HG03571 (cell line): ENCODE measurements around the gene DHRS3.

Source experiments
- ATAC-seq: cut with Tn5 transposase; IDR thresholded peaks from one replicate; pipeline ENCODE4 v1.9.1; 2021; ENCODE audit not compliant: unreplicated experiment

Gene DHRS3

GRCh38 chr1:12640237-12640957 is 22.4 kb upstream of the DHRS3 start:
- no peak for ATAC-seq

- no peak for ATAC-seq
These were observed 19.7 kb upstream of the DHRS3 start for GRCh38 chr1:12637693-12638092.

- no peak for ATAC-seq
These were observed 18.3 kb upstream of the DHRS3 start for GRCh38 chr1:12636098-12636950.

DNA sequence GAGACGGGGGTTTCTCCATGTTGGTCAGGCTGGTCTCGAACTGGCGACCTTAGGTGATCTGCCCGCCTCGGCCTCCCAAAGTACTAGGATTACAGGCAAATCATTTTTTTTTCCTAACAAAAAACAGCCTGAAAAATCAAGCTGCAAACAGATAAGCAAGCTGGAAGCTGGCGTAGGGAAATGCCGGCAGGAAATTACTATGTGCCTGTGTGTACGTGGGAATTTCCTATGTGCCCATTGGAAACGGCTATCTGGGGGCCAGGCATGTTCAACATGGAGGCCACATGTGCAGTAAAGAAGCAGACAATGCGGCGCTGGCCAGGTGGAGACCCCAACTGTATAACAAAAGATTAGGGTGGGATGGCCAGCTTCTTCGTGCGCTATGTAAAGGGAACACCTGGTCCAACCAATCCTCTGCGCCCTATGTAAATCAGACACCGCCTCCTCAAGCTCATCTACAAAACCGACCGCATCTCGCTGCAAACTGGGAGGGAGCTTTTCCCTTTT is 16.7 kb upstream of the DHRS3 start:
- no peak for ATAC-seq

DNA sequence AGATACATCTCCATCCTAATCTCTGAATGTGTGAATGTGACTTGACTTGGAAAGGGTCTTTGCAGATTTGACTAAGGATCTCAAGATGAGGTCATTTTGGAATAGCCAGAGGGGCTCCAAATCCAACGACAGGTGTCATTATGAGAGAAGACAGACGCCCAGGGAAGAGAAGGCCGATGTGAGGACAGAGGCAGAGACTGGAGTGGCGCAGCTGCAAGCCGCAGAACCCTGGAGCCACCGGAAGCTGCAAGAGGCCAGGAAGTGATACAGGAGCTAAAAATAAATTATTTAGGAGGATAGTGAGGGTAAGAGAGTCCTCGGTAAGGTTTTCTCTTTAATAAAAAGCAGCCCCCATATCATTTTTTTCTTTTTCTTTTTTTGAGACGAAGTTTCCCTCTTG is 16.1 kb upstream of the DHRS3 start:
- no peak for ATAC-seq

GRCh38 chr1:12631571-12631970 is 13.6 kb upstream of the DHRS3 start:
- ATAC-seq, result no peak

GRCh38 chr1:12630946-12631530 is 13.0 kb upstream of the DHRS3 start:
- no peak for ATAC-seq

DNA sequence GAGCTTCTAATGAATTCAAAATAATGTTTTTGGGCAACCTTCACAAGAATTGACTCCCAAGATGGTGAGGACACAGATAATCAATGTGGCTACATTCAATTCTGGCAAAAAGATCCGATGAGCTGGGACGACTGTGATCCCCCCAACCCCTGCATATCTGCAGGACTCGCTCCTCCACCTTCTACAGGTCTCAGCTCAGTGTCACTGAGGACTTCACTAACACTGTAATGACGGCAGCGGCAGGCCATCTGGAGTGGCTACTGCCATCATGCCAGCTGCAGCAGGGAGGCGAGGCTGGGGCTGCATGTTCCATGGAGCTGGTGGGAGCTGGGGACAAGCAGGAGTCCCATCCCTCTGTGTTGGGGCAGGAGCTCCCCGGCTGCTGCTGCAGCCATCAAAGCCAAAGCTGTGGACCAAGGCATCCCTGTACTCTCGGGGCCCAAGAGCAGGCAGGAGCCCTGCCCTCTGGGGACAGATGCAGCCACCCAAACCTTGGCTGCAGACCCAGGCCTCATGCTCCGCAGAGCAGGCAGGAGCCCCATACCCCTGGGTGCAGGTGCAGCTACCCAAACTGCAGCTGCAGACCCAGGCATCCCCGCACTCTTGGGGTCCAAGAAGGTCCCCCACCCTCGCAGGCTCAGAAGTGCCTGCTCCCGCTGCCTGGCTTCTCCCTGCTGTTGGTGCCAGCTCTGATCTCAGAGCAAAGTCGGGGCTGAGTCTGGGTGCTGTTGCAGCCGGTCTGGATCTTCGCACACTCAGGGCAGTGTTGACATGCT is 12.2 kb upstream of the DHRS3 start:
- ATAC-seq, result no peak

DNA sequence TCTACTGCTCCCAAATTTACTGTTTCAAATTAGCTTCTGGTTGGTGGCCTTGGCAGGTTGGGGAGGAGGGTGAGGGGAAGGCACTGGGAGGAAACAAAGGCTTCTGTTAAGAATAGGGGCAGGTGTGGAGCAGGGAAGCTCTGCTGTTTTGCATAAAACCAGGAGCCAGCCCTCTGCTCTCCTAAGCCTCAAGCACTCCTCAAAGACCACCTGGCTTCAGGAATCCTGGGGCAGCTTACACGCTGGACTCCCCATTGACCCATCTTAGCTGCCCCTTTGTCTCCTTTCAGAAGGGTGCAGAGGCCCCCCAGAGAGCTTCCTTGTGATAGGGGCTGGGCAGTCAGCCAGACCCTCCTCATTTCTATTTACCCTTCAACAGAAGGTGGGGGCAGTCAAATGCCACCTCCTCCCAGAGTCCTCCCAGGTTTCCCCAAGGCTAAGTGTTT is 11.5 kb upstream of the DHRS3 start:
- no peak for ATAC-seq

DNA sequence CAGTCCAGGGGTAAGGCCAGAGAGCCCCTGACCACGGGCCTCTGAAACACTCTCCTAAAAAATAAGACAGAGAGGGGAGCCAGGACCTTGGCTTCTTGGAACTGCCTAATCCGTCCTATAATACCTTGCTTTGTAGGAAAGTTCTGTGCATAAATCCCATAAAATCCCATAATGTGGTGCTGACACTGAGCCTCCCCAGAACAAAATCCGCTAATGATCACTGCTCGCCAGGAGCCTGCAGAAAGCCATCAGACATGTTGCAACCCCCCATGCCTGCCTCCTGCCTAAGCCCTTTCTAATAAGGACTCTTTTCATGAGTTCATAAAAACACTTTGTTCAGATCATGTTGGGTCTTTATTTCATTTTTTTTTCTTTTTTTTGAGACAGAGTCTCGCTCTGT is 9.3 kb upstream of the DHRS3 start:
- ATAC-seq, result no peak

DNA sequence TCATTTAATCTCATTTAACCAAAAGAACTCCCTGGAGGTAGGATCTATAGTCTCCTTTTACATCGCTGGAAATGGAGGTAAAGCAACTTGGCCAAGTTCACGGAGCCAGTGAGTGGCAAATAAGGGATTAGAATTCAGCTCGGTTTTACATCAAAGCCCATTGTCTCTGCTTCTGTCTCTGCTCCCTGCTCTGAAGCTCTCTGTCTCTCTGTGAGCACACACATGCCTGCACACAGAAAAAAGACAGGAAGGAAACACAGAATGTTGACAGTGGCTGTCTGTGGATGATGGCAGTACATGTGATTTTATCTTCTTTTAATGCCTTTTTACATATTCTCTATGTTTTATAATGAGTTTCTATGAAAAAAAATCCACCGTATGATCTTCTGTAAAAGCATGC is 8.9 kb upstream of the DHRS3 start:
- no peak for ATAC-seq

GRCh38 chr1:12625276-12625675 is 7.3 kb upstream of the DHRS3 start:
- no peak for ATAC-seq

DNA sequence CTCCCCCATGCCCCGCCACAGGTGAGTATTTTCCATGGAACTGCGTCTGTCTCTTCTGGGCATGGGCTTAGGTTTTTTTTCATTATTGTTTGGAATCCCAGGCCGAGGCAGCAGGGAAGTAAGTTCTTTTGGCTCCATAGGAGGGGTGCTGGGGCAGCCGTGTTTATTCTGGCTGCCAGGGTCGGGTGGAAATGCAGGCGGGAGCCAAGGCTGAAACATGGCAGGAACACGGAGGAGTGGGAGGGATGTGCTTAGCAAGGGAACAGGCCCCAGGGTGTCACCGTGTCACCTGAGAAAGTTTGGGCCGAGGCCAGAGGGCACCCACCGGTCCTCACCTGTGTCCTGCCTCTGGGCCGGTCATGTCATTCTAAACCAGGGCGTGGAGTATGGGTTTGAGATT is 4.5 kb upstream of the DHRS3 start:
- ATAC-seq, result no peak

DNA sequence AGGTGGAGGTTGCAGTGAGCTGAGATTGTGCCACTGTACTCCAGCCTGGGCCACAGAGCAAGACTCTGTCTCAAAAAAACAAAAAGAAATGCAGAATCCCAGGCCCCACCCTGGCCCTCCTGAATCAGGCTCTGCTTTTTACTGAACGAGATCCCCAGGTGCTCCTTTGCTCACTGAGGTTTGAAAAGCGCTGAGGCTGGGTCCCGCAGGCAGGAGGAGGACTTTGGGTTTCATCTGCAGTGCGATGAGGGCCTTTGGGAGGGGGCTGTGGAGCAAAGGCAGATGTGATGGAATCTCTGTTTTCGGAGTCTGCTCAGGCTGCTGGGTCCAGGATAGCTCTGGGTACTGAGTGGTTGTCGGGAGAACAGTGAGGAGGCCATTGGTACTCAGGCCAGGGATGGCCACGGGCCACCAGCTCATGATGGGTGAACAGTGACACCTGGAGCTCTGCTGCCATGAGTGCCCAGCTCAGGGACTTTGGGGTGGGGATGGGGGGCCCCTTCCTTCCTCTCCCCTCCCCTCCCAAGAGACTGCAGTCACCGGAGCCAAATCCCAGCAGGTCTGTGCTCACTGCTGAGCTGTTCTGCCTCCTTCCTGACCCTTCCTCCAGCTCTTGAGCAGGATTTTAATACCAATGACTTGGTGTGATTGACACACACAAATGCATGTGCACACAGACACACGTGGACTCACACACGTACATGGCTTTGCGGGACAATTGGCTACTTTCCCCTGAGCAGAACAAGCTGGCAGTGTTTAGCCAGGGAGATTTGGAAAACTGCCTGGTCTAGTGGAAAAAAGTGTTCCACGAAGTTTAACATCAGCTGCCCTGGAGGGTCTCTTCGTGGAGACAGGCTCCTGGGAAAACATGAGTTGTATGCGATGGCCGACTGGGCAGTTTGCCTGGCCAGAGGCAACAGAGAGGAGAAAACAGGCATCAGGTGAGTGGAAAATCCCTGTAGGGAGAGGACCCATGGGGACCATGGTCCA is 3.6 kb upstream of the DHRS3 start:
- no peak for ATAC-seq

GRCh38 chr1:12620931-12621330 is 2.9 kb upstream of the DHRS3 start:
- ATAC-seq, result no peak

DNA sequence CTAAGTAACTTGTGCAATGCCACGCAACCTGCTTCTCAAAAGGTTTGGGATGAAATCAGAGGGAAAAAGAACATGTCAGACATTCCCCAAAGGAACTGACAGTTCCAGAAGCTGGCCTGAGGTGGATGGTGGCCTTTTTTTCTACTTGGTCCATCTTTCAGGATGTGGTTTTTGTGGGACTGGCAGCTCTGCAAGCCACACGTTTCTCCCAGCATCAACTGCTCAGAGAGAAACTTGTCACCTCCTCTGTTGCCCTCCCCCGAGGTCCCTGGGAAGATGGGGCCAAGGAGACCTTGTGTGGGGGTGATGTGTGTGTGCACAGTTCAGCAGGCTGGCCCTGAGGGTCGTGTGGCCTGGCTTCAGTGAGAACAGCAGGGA is 2.5 kb upstream of the DHRS3 start:
- ATAC-seq, result no peak

GRCh38 chr1:12619792-12620487 is 1.9 kb upstream of the DHRS3 start:
- peak; percentile 46 for ATAC-seq

DNA sequence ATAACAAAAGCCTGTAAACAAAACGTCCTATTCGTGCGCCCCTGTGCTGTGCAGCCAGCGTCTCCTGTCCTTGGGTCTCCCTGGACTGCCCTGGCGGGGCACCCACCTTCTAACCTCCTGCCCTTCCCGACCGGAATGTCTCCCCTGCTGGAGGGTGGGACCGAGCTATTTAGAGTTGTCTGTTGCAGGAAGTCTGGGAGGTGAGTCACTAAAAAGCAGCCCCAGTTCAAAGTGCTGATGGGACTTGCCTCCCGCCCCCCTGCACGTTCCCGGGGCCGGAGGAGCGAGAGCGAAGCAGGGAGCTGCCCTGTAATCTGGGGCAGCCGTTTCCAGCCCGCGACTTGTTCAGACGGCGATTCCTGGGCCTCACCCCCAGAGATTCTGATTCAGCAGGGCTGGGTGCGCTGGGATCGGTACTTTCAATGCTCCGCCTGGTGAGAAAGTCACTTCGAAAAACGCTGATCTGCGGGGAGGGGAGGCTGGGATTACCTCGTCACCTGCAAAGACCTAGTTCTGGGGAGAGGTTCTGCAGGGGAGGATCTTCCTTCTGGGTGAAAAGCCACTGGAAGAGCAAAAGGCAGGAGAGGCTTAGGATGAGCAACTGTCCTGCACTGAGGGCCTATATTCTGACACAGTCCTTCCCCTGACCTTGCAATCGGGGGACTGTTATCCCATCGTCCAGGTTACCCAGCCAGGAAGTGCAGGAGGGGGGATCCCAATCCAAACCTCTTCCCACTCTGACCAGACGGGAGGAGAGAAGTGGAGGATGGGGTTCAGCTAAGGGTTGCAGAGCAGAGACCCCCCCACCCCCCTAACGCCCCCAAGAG is 1.2 kb upstream of the DHRS3 start:
- no peak for ATAC-seq

GRCh38 chr1:12618661-12618964 is 603 bp upstream of the DHRS3 start:
- ATAC-seq, result no peak
